A673 (cell line): ENCODE data around the gene TSHR. TPM values are rescaled to one million over a fixed set of nuclear protein-coding genes. Genes with fewer than 3 reads are reported as not detected.
A peak's percentile ranks its signal among the peaks of the same experiment; 100 is the strongest.
"Not testable (repeated sequence)": the region's sequence is repeated elsewhere in the genome, so short reads cannot be mapped to it uniquely, and the experiment has no call there.

Experiments
- Bru-seq: library from RNA; stranded (reverse); fragments of 400-500 nt; gene quantifications from one replicate; lab custom pipeline; 2021; lab: Mats Ljungman, UMichigan
- BruChase-seq, 2 experiments: library from RNA; stranded (reverse); fragments of 400-500 nt; gene quantifications; one replicate each; lab custom pipeline; 2021; lab: Mats Ljungman, UMichigan
- BruUV-seq: library from RNA; stranded (reverse); fragments of 400-500 nt; replicated peaks from 2 replicates; lab custom pipeline; 2021; lab: Mats Ljungman, UMichigan
- CTCF ChIA-PET: fragments of 300-600 bp; sonication (Branson Sonifier 250); formaldehyde crosslinking; loops from one replicate; lab custom pipeline; 2022; ENCODE audit warnings: antibody characterized with exemption; lab: Charles Lee
- POLR2A ChIA-PET: fragments of 300-600 bp; sonication (Branson Sonifier 250); formaldehyde crosslinking; loops from one replicate; lab custom pipeline; 2022; ENCODE audit warnings: antibody characterized with exemption; ENCODE audit not compliant: low non-redundant PET; lab: Charles Lee
- DNase-seq: peaks from one replicate; pipeline ENCODE4 v3.0.0-alpha.2; 2015; ENCODE audit warnings: low spot score
- H3K27ac ChIP-seq: fragments of 200-600 bp; sonication (generic); 2 replicates; pipeline ENCODE4 v1.5.1; 2016; ENCODE audit warnings: mixed run types, low read depth, mild to moderate bottlenecking, mixed read lengths, antibody characterized with exemption, low read length; ENCODE audit not compliant: poor library complexity, severe bottlenecking
- H3K27me3 ChIP-seq: fragments of 200-600 bp; sonication (generic); replicated peaks from 2 replicates; pipeline ENCODE4 v1.6.1; 2017; ENCODE audit warnings: mixed run types, low read depth, mild to moderate bottlenecking, mixed read lengths, antibody characterized with exemption, low read length; ENCODE audit not compliant: insufficient read depth, poor library complexity
- H3K36me3 ChIP-seq: fragments of 200-600 bp; sonication (generic); 2 replicates; pipeline ENCODE4 v1.6.1; 2016; ENCODE audit warnings: mixed run types, mild to moderate bottlenecking, mixed read lengths, antibody characterized with exemption, low read length; ENCODE audit not compliant: insufficient read depth, poor library complexity, severe bottlenecking
- H3K4me1 ChIP-seq: fragments of 200-600 bp; sonication (generic); 2 replicates; pipeline ENCODE4 v1.6.1; 2017; ENCODE audit warnings: mixed run types, mild to moderate bottlenecking, mixed read lengths, antibody characterized with exemption, low read length; ENCODE audit not compliant: insufficient read depth, poor library complexity, severe bottlenecking
- H3K4me3 ChIP-seq: fragments of 200-600 bp; sonication (generic); 2 replicates; pipeline ENCODE4 v1.5.1; 2016; ENCODE audit warnings: low read depth, mixed run types, mild to moderate bottlenecking, mixed read lengths, low read length; ENCODE audit not compliant: poor library complexity, severe bottlenecking
- H3K9me3 ChIP-seq: fragments of 200-600 bp; sonication (generic); 2 replicates; pipeline ENCODE4 v1.6.1; 2016; ENCODE audit warnings: mixed run types, low read depth, mild to moderate bottlenecking, mixed read lengths, antibody characterized with exemption, low read length; ENCODE audit not compliant: poor library complexity, severe bottlenecking
- EZH2 ChIP-seq: fragments of 200-600 bp; sonication (generic); IDR thresholded peaks from 2 replicates; pipeline ENCODE4 v1.6.1; 2017; ENCODE audit warnings: borderline replicate concordance, low read depth, mild to moderate bottlenecking, mixed read lengths, antibody characterized with exemption, low read length; ENCODE audit not compliant: poor library complexity, severe bottlenecking
- intact Hi-C: fragments of 100-400 bp; cut with micrococcal nuclease; formaldehyde crosslinking; loops from one replicate; pipeline ENCODE4 v1.10.0; 2022; ENCODE audit not compliant: unreplicated experiment
- long read RNA-seq: library from polyadenylated mRNA; stranded (forward); transcript quantifications from one replicate; pipeline ENCODE4 v2.0.0, GENCODE V29; 2022
- total RNA-seq: library from RNA; stranded (reverse); gene quantifications from 2 replicates; pipeline ENCODE4 v1.2.3, GENCODE V29; 2021
- TF ChIP-seq, protein P1 (sequence below): fragments of 300-800, 200-600 bp; sonication (generic); conservative IDR thresholded peaks from 2 replicates; pipeline ENCODE4 v1.5.1; 2017; ENCODE audit warnings: low read depth, mild to moderate bottlenecking, antibody characterized with exemption, low read length, moderate library complexity, mixed read lengths

Gene TSHR
- total RNA-seq (not detected in 2 replicates), Bru-seq, nascent RNA (percentile 0 among the genes with signal in this experiment), BruChase-seq, experiment 1, labeled RNA remaining after a 2-hour chase (percentile 5 among the genes with signal in this experiment), BruChase-seq, experiment 2, labeled RNA remaining after a 6-hour chase (percentile 5 among the genes with signal in this experiment)
- long read RNA-seq: 0 reads

DNA sequence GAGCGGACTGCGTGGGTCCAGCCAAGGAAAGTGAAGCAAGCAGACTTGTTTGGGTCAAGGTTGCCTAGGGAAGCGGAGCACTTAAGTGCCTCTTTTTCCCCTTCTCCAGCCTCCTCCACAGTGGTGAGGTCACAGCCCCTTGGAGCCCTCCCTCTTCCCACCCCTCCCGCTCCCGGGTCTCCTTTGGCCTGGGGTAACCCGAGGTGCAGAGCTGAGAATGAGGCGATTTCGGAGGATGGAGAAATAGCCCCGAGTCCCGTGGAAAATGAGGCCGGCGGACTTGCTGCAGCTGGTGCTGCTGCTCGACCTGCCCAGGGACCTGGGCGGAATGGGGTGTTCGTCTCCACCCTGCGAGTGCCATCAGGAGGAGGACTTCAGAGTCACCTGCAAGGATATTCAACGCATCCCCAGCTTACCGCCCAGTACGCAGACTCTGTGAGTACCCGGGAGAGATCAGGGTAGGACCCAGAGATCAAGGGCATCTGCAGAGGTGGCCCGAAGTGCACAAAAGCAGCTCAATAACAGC lies at the start of gene TSHR:
Gene TSHR, plus strand, starts transcription at position 206 of the 526 bp plus-strand sequence. Its CDS starts 60 bp downstream, at position 266.
- POLR2A ChIA-PET: no interaction called here
- intact Hi-C loops: loop anchor here (2.0 to 10.0 kb wide), 2 partner anchors 217 to 509 kb away; no protein-coding TSS in a partner anchor
- Histone ChIP-seq H3K27me3 (peaks cover 69% of the 10 kb centered on the region), H3K27ac (no peak within 1 kb of the TSS), H3K36me3 (no peaks in the 10 kb centered on the region), H3K9me3 (no peaks in the 10 kb centered on the region), H3K4me1 (no peaks in the 10 kb centered on the region), H3K4me3 (peak within 1 kb of the TSS; percentile 45)
- TF ChIP-seq EZH2: no peak
- CTCF ChIA-PET: interaction anchor here (1.3 kb wide), 1 partner anchor 32 kb away, joined by 6 read pairs; no protein-coding TSS in a partner anchor
- DNase-seq: no peak
- BruUV-seq: no TSS peak

DNA sequence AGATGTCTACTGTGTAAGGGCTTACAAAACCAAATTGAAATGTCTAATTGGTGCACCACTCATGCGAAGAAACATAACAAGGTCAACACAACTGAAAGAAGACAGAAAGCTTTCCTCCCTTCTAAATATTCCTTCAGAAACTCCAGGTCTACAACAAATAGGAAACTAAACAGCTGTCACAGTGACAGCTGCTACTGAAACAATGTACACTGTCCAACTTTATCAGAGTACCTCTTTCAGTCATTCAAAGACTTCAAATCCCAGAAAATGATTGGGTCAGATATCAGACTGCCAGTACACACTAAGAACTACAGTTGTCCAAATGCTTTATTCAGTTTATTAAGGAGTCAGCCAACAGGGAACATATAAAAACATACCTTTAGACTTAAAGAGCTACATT lies 49.1 kb upstream of the TSHR start:
- intact Hi-C loops: no loop called here

DNA sequence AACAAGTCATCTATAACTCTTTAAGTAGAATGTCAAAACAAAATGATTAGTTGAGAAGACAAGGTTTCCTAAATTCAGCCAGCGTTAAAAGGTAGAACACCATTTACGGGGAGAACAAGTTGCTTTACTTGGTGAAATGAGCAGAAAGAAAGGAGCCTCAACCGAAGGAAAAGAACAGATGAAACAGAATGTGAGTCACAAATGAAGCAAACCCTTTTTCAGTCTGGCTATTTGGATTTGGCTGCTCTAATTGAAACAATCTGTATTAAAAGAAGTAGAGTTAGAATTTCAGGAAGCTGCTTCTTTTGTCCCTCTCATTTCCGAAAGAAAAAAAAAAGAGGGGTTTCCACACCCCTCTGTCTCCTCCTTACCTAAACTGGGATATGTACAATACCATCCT lies 48.5 kb upstream of the TSHR start:
- POLR2A ChIA-PET: no interaction called here
- H3K27ac ChIP-seq: no peak overlapping the region
- BruUV-seq: no TSS peak
- no peak overlapping the region for H3K4me3 ChIP-seq
- no peaks in the 10 kb centered on the region for H3K27me3 ChIP-seq
- no peaks in the 10 kb centered on the region for H3K4me1 ChIP-seq
- no peaks in the 10 kb centered on the region for H3K9me3 ChIP-seq
- CTCF ChIA-PET: no interaction called here
- intact Hi-C loops: no loop called here
- no peaks in the 10 kb centered on the region for H3K36me3 ChIP-seq
- no peak for DNase-seq
- TF ChIP-seq, protein P1, sequence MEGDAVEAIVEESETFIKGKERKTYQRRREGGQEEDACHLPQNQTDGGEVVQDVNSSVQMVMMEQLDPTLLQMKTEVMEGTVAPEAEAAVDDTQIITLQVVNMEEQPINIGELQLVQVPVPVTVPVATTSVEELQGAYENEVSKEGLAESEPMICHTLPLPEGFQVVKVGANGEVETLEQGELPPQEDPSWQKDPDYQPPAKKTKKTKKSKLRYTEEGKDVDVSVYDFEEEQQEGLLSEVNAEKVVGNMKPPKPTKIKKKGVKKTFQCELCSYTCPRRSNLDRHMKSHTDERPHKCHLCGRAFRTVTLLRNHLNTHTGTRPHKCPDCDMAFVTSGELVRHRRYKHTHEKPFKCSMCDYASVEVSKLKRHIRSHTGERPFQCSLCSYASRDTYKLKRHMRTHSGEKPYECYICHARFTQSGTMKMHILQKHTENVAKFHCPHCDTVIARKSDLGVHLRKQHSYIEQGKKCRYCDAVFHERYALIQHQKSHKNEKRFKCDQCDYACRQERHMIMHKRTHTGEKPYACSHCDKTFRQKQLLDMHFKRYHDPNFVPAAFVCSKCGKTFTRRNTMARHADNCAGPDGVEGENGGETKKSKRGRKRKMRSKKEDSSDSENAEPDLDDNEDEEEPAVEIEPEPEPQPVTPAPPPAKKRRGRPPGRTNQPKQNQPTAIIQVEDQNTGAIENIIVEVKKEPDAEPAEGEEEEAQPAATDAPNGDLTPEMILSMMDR: no peak
- no peak for TF ChIP-seq EZH2

More for the DNA sequence above, 49.1 kb upstream of the TSHR start:
- Histone ChIP-seq H3K27me3 (no peaks in the 10 kb centered on the region), H3K36me3 (no peaks in the 10 kb centered on the region), H3K4me3 (no peak overlapping the region), H3K27ac (no peak overlapping the region), H3K9me3 (no peaks in the 10 kb centered on the region), H3K4me1 (no peaks in the 10 kb centered on the region)
- TF ChIP-seq, protein P1: no peak
- TF ChIP-seq EZH2: no peak
- BruUV-seq: no TSS peak
- POLR2A ChIA-PET: no interaction called here
- DNase-seq: no peak
- CTCF ChIA-PET: no interaction called here

DNA sequence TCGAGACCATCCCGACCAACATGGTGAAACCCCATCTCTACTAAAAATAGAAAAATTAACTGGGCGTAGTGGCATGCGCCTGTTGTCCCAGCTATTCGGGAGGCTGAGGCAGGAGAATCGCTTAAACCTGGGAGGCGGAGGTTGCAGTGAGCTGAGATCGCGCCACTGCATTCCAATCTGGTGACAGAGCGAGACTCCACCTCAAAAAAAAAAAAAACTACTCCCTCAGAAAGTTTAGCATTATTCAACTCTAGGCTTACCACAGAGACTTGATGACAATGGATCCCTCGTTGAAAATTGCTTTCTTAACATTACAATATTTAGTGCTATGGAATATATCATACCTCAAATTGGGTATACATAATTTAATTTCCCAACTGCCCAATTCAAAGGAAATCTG lies 43.4 kb upstream of the TSHR start:
- H3K9me3 ChIP-seq, H3K27me3 ChIP-seq, CTCF ChIA-PET, H3K27ac ChIP-seq, H3K4me3 ChIP-seq, DNase-seq, H3K4me1 ChIP-seq, BruUV-seq, intact Hi-C loops, POLR2A ChIA-PET, H3K36me3 ChIP-seq: not testable (repeated sequence)
